ENCODE data around the gene C3orf52. TPM values are rescaled to one million over a fixed set of nuclear protein-coding genes. Genes with fewer than 3 reads are reported as not detected.

Gene C3orf52
- total and polyA plus RNA-seq, 2 donors from 2014 or later: 3.8 to 5.2 TPM

DNA sequence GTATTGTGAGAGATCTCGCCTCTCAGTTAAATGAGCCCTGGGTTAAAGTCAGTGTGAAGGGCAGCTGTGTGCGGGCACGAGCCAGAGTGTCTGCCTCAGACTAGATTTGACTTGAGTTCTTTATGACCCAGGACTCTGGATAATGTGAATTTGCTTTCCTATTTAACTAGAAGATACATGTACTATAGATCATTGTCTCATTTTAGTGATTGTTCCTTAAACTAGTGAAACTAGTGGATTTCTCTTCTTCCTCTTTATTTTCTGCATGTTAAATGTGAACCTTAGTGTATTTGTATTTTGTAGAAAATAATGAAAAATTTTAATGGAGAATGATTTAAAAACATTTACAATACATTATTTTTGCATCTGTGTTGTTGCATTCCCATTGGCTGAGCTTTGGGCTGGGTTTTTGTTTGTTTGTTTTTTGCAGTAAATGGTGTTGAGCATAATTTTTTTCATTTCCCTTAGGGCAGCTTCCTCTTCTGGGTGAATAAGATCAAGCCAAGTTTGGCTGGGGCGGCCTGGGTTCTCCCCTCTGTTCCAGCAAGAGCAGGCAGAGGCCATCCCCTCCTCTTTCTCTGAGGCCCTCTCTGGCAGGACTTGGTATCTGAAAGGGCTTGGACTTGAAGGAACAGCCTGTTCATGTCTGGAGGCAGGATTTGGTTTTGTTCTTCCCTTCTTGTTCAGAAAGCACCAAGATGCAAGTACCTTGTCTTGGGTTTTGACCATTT lies 31.8 kb downstream of the C3orf52 start:
- DNase-seq (no peak), FAIRE-seq (no peak)
- Histone ChIP-seq H3K36me3 (ENCODE audit: control insufficient read depth in 2 of 3, insufficient read depth in 3 of 3, low read length in 3 of 3) (peaks cover 0 to 6% (median 4%) of the 10 kb centered on the region in 3 donors), H3K27ac (ENCODE audit: low read depth in 2 of 2, low read length in 2 of 2) (no peak overlapping the region), H3K27me3 (ENCODE audit: control insufficient read depth, insufficient read depth, low read length) (no peaks in the 10 kb centered on the region), H3K4me3 (ENCODE audit: low read length in 3 of 3) (no peak overlapping the region), H3K4me1 (ENCODE audit: control insufficient read depth in 2 of 3, insufficient read depth in 2 of 3, low read depth in 1 of 3, low read length in 3 of 3) (peaks cover 0 to 2% (median 0%) of the 10 kb centered on the region in 3 donors), H3K9ac (ENCODE audit: low read length in 3 of 3) (no peak overlapping the region), H3K9me3 (ENCODE audit: control insufficient read depth in 2 of 3, insufficient read depth in 1 of 3, low read length in 3 of 3) (no peaks in the 10 kb centered on the region)
- TF ChIP-seq, protein P1, sequence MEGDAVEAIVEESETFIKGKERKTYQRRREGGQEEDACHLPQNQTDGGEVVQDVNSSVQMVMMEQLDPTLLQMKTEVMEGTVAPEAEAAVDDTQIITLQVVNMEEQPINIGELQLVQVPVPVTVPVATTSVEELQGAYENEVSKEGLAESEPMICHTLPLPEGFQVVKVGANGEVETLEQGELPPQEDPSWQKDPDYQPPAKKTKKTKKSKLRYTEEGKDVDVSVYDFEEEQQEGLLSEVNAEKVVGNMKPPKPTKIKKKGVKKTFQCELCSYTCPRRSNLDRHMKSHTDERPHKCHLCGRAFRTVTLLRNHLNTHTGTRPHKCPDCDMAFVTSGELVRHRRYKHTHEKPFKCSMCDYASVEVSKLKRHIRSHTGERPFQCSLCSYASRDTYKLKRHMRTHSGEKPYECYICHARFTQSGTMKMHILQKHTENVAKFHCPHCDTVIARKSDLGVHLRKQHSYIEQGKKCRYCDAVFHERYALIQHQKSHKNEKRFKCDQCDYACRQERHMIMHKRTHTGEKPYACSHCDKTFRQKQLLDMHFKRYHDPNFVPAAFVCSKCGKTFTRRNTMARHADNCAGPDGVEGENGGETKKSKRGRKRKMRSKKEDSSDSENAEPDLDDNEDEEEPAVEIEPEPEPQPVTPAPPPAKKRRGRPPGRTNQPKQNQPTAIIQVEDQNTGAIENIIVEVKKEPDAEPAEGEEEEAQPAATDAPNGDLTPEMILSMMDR (IDR thresholded peaks at IDR 0.05; ENCODE audit: borderline replicate concordance, extremely low read depth, insufficient read depth): no peak
- intact Hi-C loops (cut with DNase I): no loop called here

DNA sequence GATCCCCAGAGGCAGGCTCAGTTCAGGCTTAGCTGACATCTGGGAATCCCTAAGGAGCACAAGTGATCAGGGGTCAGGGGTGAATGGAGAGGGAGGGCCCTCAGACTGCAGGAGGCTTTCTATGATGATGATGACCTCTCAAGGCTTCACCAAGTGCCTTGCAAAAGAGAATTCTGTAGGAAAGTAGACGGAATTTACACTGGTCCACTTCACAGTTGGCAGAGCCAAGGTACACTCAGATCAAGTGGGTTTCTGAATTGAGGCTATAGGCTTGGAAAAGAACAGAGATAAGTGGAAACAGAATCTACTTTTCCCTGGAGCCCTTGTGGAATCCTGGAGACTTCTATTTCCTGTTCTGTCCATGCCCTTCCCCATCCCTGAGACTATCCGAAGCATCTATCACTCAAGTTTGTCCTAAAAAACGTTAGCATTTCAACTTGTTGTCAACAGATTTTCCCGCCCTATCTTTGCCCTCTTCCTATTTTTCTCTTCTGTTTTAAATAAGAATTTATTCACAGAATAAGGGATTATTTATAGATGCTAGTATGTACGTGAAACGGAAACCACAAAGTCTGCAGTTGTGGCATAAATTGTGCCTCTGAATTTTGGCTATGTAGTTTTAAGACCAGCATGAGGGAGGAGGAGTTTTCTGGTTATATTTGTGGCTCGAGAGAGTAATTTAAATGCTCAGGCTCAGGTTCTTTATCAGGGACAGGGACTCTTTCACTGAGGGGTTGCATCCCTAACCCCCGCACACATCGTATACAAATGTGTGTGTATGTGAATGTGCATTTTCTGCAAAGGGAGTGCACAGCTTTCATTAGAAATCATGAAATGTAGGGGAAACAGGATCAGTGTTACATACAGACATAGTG lies 34.0 kb downstream of the C3orf52 start:
- Histone ChIP-seq H3K4me1 (ENCODE audit: control insufficient read depth in 2 of 3, insufficient read depth in 2 of 3, low read depth in 1 of 3, low read length in 3 of 3) (peaks cover 0 to 2% (median 0%) of the 10 kb centered on the region in 3 donors), H3K27me3 (ENCODE audit: control insufficient read depth, insufficient read depth, low read length) (no peaks in the 10 kb centered on the region), H3K9ac (ENCODE audit: low read length in 3 of 3) (no peak overlapping the region), H3K9me3 (ENCODE audit: control insufficient read depth in 2 of 3, insufficient read depth in 1 of 3, low read length in 3 of 3) (no peaks in the 10 kb centered on the region), H3K27ac (ENCODE audit: low read depth in 2 of 2, low read length in 2 of 2) (no peak overlapping the region), H3K36me3 (ENCODE audit: control insufficient read depth in 2 of 3, insufficient read depth in 3 of 3, low read length in 3 of 3) (no peaks in the 10 kb centered on the region), H3K4me3 (ENCODE audit: low read length in 3 of 3) (no peak overlapping the region)
- DNase-seq (no peak), FAIRE-seq (no peak)
- intact Hi-C loops (cut with DNase I): no loop called here
- TF ChIP-seq, protein P1 (IDR thresholded peaks at IDR 0.05; ENCODE audit: borderline replicate concordance, extremely low read depth, insufficient read depth): no peak

DNA sequence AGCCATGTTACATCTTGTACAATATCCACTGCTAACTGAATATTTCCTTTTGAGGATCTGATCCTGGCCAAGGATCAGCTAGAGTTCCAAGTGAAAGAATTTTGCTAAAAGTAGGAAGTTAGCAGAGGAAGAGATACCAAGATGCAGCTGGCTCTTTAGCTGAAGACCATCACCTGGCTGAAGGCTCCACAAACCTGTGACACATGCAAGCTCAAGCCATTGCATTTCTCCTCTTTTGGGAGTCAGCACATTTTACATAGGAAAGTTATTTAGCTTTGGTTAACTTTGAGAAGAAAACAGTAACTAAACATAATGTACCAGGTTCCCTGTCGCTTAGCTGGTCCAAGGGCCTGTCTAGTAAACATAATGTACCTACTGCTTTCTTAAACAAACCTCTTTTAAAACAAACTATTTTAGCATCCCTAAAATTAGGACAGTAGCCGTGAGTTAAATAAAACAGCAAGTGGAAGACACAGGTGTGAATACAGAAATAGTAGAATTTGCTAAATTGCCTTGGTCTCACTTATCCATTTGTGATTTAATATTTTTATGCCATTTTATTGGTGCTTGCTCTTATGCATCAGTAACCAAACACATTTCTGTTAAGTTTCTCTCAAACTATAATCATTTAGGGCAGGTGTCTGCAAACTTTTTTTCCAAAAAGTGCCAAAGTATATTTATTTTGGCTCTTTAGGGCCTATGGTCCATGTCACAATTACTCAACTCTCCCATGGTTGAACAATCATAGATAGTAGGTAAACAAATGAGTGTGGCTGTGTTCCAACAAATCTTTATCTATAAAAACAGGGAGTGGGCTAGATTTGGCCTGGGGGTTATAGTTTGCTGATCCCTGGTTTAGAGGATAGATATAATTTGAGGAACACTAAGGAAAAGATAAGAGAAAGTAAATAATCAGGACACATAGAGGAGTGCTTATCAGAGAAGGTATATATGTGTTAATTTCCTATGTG lies 35.7 kb downstream of the C3orf52 start:
- Histone ChIP-seq H3K36me3 (ENCODE audit: control insufficient read depth in 2 of 3, insufficient read depth in 3 of 3, low read length in 3 of 3) (no peaks in the 10 kb centered on the region), H3K4me1 (ENCODE audit: control insufficient read depth in 2 of 3, insufficient read depth in 2 of 3, low read depth in 1 of 3, low read length in 3 of 3) (peaks cover 0 to 7% (median 2%) of the 10 kb centered on the region in 3 donors), H3K27ac (ENCODE audit: low read depth in 2 of 2, low read length in 2 of 2) (no peak overlapping the region), H3K9me3 (ENCODE audit: control insufficient read depth in 2 of 3, insufficient read depth in 1 of 3, low read length in 3 of 3) (no peaks in the 10 kb centered on the region), H3K9ac (ENCODE audit: low read length in 3 of 3) (no peak overlapping the region), H3K27me3 (ENCODE audit: control insufficient read depth, insufficient read depth, low read length) (no peaks in the 10 kb centered on the region), H3K4me3 (ENCODE audit: low read length in 3 of 3) (no peak overlapping the region)
- intact Hi-C loops (cut with DNase I): no loop called here
- TF ChIP-seq, protein P1 (IDR thresholded peaks at IDR 0.05; ENCODE audit: borderline replicate concordance, extremely low read depth, insufficient read depth): no peak
- FAIRE-seq (no peak), DNase-seq (no peak)

Data from kidney (tissue), 14 donors.